Mesothelial cell of epicardium (in vitro differentiated cells): ENCODE measurements around the gene MSRB3. TPM values are rescaled to one million over a fixed set of nuclear protein-coding genes. Genes with fewer than 3 reads are reported as not detected.

ENCODE experiments used
- DNase-seq, 2 experiments: peaks; one replicate each; pipeline ENCODE4 v3.0.0; 2021; ENCODE audit warnings: low spot score in 2 of 2; ENCODE audit not compliant: unreplicated experiment in 2 of 2
- H3K27ac Mint-ChIP-seq: 2 replicates; pipeline ENCODE4 v1.8.0; 2021; ENCODE audit warnings: mixed read lengths
- H3K27me3 Mint-ChIP-seq: 2 replicates; pipeline ENCODE4 v1.8.0; 2021; ENCODE audit warnings: low read depth, mixed read lengths
- H3K36me3 Mint-ChIP-seq: 2 replicates; pipeline ENCODE4 v1.8.0; 2021; ENCODE audit warnings: mixed read lengths
- H3K4me1 Mint-ChIP-seq: 2 replicates; pipeline ENCODE4 v1.8.0; 2021; ENCODE audit warnings: mixed read lengths
- H3K4me3 Mint-ChIP-seq: 2 replicates; pipeline ENCODE4 v1.8.0; 2021; ENCODE audit warnings: mild to moderate bottlenecking, moderate library complexity, mixed read lengths
- H3K9me3 Mint-ChIP-seq: 2 replicates; pipeline ENCODE4 v1.8.0; 2021; ENCODE audit warnings: mixed read lengths
- CTCF ChIP-seq: fragments of 200-600 bp; sonication (generic); IDR thresholded peaks from one replicate; pipeline ENCODE4 v1.5.0; 2021; ENCODE audit warnings: antibody characterized with exemption; ENCODE audit not compliant: unreplicated experiment
- total RNA-seq: library from RNA; stranded (reverse); gene quantifications from 3 replicates; pipeline ENCODE4 v1.2.1, GENCODE V29; 2021

Gene MSRB3
- total RNA-seq, 1 donor from 2014 or later, result 20.4 TPM

DNA sequence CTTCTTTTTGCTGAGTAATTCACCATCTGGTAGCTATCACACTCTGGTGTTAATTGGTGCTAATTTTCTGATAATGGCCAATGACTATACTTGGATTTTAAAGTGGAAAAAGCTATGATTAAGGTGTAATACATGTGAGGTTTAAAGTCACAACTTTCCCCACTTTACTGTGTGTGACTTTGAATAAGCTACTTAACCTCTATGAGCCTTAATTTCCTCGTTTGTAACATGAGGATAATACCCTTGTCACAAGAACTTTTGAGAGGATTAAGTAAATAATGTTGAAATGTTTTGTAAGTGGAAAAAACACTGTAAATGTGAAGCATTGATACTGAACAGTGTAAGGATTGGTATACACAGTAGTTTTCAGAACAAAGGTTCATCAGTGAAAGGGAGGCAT, 65.3 kb downstream of the MSRB3 start:
- TF ChIP-seq CTCF, result no peak
- no peaks in the 10 kb centered on the region for H3K4me1 Mint-ChIP-seq
- H3K4me3 Mint-ChIP-seq, result no peak overlapping the region
- H3K27ac Mint-ChIP-seq, result no peak overlapping the region
- peaks cover 26% of the 10 kb centered on the region for H3K9me3 Mint-ChIP-seq
- DNase-seq, result no peak
- H3K36me3 Mint-ChIP-seq, result peaks cover 24% of the 10 kb centered on the region
- H3K27me3 Mint-ChIP-seq, result no peaks in the 10 kb centered on the region

DNA sequence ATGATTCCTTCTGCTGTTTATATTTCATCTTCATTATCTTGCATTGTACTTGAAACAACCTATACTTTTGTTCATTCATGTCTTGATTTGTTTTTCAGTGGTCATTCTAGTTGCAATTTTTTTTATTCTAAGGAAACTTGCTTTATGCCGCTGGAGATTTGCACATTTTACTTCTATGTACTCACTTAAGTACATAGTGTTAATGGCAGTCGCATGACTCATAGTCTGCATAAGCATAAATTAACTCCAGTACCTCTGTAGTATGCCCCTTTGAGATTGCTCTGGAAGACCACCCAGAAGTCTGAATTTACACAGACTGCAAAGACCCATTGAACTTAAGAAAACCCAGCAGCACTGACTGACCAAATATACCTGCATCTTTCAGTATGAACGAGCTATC, 77.0 kb downstream of the MSRB3 start:
- no peak for DNase-seq
- Mint-ChIP-seq H3K36me3 (peaks cover 12% of the 10 kb centered on the region), H3K4me1 (peaks cover 1% of the 10 kb centered on the region), H3K4me3 (no peak overlapping the region), H3K27ac (no peak overlapping the region), H3K9me3 (peaks cover 16% of the 10 kb centered on the region), H3K27me3 (no peaks in the 10 kb centered on the region)
- no peak for TF ChIP-seq CTCF

- Mint-ChIP-seq H3K4me3 (no peak overlapping the region), H3K4me1 (peaks cover 20% of the 10 kb centered on the region), H3K27me3 (no peaks in the 10 kb centered on the region), H3K36me3 (peaks cover 2% of the 10 kb centered on the region), H3K27ac (peak overlapping the region; percentile 28), H3K9me3 (no peaks in the 10 kb centered on the region)
- DNase-seq, result no peak
- no peak for TF ChIP-seq CTCF
Measured at GRCh38 chr12:65362234-65363031, 84.0 kb downstream of the MSRB3 start.

GRCh38 chr12:65364046-65364445, 85.6 kb downstream of the MSRB3 start:
- Mint-ChIP-seq H3K27me3 (no peaks in the 10 kb centered on the region), H3K9me3 (no peaks in the 10 kb centered on the region), H3K27ac (no peak overlapping the region), H3K4me3 (no peak overlapping the region), H3K4me1 (peaks cover 29% of the 10 kb centered on the region), H3K36me3 (no peaks in the 10 kb centered on the region)
- TF ChIP-seq CTCF, result no peak
- DNase-seq, result no peak

DNA sequence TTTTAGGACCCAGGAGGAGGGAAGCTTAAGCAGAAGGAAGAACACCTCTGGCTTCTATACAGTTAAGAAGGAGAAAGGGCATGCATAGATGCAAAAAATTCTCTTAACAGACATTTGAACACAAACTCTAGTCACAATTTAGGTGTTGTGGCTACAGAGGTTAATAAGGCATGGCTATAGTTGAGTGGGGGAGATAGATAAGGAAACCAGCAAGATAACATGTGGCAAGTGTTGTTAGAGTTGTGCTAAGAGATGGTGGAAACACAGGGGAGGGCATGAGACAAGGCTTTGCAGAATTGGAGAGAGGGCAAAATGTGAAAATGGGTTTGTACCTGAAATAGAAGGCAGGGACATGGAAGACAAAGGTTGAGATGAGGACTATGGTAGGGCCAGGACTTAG, 88.9 kb downstream of the MSRB3 start:
- no peak overlapping the region for H3K27ac Mint-ChIP-seq

More for the DNA sequence above, 88.9 kb downstream of the MSRB3 start:
- Mint-ChIP-seq H3K4me3 (no peak overlapping the region), H3K9me3 (no peaks in the 10 kb centered on the region), H3K27me3 (no peaks in the 10 kb centered on the region), H3K36me3 (no peaks in the 10 kb centered on the region), H3K4me1 (peaks cover 28% of the 10 kb centered on the region)
- no peak for DNase-seq
- no peak for TF ChIP-seq CTCF
